ENCODE measurements around the gene L3MBTL1.

DNA sequence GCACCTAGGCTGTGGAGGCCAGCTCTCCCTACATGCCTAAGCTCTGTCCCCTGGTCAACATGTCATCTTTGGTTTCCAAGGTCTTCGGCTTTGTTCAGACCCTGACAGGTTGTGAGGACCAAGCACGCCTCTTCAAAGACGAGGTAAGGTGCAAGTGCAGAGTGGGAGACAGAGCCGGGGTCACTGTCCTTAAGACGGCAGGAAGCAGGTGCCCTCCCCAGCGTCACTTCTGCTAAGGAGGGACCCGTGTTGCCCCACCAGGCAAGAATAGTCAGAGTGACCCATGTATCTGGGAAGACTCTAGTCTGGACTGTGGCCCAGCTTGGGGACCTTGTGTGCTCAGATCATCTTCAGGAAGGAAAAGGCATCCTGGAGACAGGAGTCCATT is 33.2 kb downstream of the L3MBTL1 start:
- TF ChIP-seq, protein P1, sequence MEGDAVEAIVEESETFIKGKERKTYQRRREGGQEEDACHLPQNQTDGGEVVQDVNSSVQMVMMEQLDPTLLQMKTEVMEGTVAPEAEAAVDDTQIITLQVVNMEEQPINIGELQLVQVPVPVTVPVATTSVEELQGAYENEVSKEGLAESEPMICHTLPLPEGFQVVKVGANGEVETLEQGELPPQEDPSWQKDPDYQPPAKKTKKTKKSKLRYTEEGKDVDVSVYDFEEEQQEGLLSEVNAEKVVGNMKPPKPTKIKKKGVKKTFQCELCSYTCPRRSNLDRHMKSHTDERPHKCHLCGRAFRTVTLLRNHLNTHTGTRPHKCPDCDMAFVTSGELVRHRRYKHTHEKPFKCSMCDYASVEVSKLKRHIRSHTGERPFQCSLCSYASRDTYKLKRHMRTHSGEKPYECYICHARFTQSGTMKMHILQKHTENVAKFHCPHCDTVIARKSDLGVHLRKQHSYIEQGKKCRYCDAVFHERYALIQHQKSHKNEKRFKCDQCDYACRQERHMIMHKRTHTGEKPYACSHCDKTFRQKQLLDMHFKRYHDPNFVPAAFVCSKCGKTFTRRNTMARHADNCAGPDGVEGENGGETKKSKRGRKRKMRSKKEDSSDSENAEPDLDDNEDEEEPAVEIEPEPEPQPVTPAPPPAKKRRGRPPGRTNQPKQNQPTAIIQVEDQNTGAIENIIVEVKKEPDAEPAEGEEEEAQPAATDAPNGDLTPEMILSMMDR (IDR thresholded peaks at IDR 0.05), result no peak
- TF ChIP-seq ZFX (IDR thresholded peaks at IDR 0.05; ENCODE audit: borderline replicate concordance), result no peak

All from 22Rv1 (cell line).